Cardiac muscle cell (in vitro differentiated cells and primary cell): Measurements from ENCODE around the gene FAHD2B. TPM values are rescaled to one million over a fixed set of nuclear protein-coding genes. Genes with fewer than 3 reads are reported as not detected.
A peak's percentile ranks its signal among the peaks of the same experiment; 100 is the strongest.
"Not testable (repeated sequence)": the region's sequence is repeated elsewhere in the genome, so short reads cannot be mapped to it uniquely, and the experiment has no call there.

Experiments used
- DNase-seq, 2 donors: peaks; one replicate each; pipeline versions ENCODE4 v3.0.0 to v3.0.0-alpha.2; 2010 to 2017; ENCODE audit warnings: low read depth in 1 of 2, low spot score in 1 of 2
- H3K27ac ChIP-seq: fragments of 200-600 bp; sonication (generic); 2 replicates; pipeline ENCODE4 v1.5.1; 2016
- H3K27me3 ChIP-seq: fragments of 200-600 bp; sonication (generic); 2 replicates; pipeline ENCODE4 v1.6.0; 2016; ENCODE audit warnings: control low read depth
- H3K36me3 ChIP-seq: fragments of 200-600 bp; sonication (generic); 2 replicates; pipeline ENCODE4 v1.5.1; 2016; ENCODE audit warnings: control low read depth
- H3K4me1 ChIP-seq: fragments of 200-600 bp; sonication (generic); 2 replicates; pipeline ENCODE4 v1.8.1; 2017; ENCODE audit warnings: low read depth, mild to moderate bottlenecking, mixed run types
- H3K4me3 ChIP-seq: fragments of 200-600 bp; sonication (generic); 2 replicates; pipeline ENCODE4 v1.5.1; 2016; ENCODE audit warnings: mild to moderate bottlenecking
- H3K9me3 ChIP-seq: fragments of 200-600 bp; sonication (generic); 2 replicates; pipeline ENCODE4 v1.5.1; 2017; ENCODE audit warnings: low read depth, mild to moderate bottlenecking, control low read depth
- polyA plus RNA-seq: library from polyadenylated mRNA; unstranded; fragments of >200 nt; fragmentation: Nextera tagmentation; extraction: Ambion mirVana; gene quantifications from 2 replicates; pipeline ENCODE4 v1.2.1, GENCODE V29; 2016
- total RNA-seq: library from RNA; depleted of rRNA; stranded (reverse); fragments of >200 nt; gene quantifications from 2 replicates; pipeline ENCODE4 v1.2.3, GENCODE V29; 2016
- TF ChIP-seq, protein P1 (sequence below): IDR thresholded peaks from 2 replicates; pipeline ENCODE4 v1.5.1; 2012; ENCODE audit warnings: low read depth, mild to moderate bottlenecking, low read length

Gene FAHD2B, protein sequence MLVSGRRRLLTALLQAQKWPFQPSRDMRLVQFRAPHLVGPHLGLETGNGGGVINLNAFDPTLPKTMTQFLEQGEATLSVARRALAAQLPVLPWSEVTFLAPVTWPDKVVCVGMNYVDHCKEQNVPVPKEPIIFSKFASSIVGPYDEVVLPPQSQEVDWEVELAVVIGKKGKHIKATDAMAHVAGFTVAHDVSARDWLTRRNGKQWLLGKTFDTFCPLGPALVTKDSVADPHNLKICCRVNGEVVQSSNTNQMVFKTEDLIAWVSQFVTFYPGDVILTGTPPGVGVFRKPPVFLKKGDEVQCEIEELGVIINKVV
- 43.7 and 45.2 TPM in 2 replicates for total RNA-seq
- 64.2 and 97.1 TPM in 2 replicates for polyA plus RNA-seq

DNA sequence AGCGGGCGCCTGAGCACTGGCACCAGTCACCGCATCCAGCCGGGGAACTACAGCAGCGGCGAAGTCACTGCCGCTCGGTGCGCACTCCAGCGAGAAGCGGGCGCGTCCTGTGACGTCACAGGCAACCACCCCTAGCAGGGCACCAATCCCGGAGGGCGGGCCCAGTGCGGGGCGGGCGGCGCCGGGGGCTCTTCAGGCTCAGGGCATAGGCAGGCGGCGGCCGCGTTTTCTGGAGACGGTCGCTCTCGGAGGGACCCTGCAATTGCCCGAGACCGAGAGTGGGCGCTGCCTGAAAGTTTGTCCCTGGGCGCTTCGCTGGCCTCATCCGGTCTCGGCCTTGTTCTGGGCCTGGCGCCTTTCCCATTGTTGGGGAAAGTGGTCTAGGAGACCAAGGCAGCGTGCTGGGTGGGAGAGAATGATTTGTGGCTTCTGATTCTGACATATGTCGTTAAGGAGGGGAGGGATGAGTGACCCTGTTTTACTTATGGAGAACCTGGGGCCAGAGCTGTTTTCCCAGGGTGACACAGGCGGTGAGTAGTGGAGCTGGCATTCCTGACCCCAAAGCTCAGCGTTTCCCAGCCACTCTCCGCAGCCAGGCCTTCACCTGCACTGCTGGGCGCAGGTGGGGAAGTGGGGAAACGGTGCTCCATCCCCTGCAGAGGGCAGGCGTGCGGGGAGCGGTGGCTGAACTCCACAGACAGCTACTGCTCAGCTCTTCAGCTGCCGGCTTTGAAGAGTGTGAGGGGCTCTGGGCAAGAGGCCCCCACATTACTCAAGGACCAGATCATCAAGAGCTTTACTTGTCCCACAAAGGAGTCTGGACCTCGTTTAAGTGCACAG is at the start of gene FAHD2B:
FAHD2B (minus strand) TSS at position 111 of the 840 bp plus-strand sequence. CDS start 3,176 bp downstream, outside the sequence.
- H3K9me3 ChIP-seq, H3K27me3 ChIP-seq, H3K4me1 ChIP-seq, H3K27ac ChIP-seq, H3K36me3 ChIP-seq: not testable (repeated sequence)
- peak; percentile 74 to 90 for DNase-seq
- peak within 1 kb of the TSS; percentile 19 for H3K4me3 ChIP-seq

DNA sequence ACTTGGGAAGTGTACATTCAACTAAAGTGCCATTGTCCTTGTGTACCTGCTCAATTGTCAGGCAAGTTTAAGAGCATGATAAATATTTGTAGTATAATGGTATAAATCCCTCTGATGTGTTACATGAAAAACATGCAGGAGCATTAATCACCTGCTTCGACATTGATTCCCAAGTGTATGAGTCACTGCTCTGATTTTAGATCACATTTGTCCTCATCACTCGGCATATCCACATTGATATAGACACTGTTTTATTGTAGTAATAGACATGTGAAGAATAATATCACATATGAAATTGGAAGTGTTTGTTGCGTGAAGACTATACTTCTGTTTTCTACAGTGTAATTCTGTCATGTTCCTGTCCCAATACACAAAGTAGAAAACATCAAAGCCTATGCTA is 49.3 kb upstream of the FAHD2B start:
- not testable (repeated sequence) for H3K9me3 ChIP-seq, H3K4me3 ChIP-seq, H3K27ac ChIP-seq, H3K27me3 ChIP-seq, H3K4me1 ChIP-seq, DNase-seq
- H3K36me3 ChIP-seq = peaks cover 22% of the 10 kb centered on the region

DNA sequence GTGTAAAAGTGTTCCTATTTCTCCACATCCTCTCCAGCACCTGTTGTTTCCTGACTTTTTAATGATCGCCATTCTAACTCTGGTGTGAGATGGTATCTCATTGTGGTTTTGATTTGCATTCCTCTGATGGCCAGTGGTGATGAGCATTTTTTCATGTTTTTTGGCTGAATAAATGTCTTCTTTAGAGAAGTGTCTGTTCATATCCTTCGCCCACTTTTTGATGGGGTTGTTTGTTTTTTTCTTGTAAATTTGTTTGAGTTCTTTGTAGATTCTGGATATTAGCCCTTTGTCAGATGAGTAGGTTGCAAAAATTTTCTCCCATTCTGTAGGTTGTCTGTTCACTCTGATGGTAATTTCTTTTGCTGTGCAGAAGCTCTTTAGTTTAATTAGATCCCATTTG is 34.4 kb upstream of the FAHD2B start:
- not testable (repeated sequence) for H3K4me3 ChIP-seq, H3K27ac ChIP-seq, H3K36me3 ChIP-seq, H3K27me3 ChIP-seq, DNase-seq, H3K4me1 ChIP-seq, H3K9me3 ChIP-seq

DNA sequence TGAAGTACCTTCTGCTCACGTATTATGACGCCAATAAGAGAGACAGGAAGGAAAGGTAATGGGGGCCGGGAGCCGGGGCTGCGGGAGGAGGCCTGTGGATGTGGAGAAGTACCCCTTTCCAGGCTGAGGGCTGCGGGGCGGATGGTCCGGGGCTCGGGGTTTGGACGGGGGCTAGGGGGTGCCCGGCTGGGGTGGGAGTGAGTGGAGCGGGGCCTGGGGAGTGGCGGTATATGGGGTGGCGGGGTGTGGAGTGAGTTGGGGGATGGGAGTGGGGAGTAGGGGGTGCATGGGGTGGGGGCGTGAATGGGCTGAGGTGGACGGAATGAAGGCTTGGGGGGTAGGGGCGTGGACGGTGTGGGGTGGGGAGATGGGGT is 19.2 kb upstream of the FAHD2B start:
- not testable (repeated sequence) for H3K4me1 ChIP-seq, H3K36me3 ChIP-seq, DNase-seq, H3K9me3 ChIP-seq, H3K27me3 ChIP-seq
- Histone ChIP-seq H3K4me3 (peak overlapping the region; percentile 50), H3K27ac (peak overlapping the region; percentile 41)

DNA sequence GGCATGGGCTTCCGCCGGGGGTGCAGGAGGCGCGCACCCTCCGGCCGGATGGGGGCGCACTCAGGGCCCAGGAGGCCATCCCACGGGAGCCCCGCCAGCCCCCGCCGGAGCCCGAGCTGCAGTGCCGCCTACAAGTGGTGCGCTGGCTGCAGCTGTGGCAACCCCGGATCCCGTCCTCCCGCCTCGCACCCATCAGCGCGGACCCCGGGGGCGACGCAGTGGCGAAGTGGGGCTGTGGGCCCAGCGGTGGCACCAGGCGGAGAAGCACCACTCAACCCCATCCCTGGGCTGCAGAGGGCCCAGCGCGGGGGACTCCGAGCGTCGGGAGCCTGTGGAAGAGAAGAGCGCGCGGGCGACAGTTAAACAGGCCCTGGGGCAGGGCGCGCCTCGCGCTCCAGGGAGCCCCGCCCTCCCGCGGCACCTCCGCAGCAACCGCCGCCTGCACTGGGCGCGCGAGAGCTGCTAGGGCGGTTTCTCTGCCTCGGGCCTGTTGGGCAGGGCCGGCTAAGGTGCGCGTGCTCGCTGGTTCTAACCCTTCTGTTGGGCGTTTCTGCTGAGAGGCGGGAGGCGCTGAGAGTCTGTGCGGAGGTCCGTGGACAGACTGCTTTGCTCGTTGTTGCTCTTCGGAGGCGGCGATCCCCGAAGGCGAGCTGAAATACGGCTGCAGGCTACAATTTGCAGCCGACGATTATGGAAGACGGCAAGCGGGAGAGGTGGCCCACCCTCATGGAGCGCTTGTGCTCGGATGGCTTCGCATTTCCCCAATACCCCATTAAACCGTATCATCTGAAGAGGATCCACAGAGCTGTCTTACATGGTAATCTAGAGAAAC is 18.6 kb upstream of the FAHD2B start, which contains the start of gene ANKRD36:
ANKRD36 (plus strand) TSS at position 104 of the 832 bp plus-strand sequence; CDS start at position 691, 587 bp downstream.
- not testable (repeated sequence) for H3K4me1 ChIP-seq, H3K9me3 ChIP-seq, H3K27me3 ChIP-seq, H3K36me3 ChIP-seq
- TF ChIP-seq, protein P1, sequence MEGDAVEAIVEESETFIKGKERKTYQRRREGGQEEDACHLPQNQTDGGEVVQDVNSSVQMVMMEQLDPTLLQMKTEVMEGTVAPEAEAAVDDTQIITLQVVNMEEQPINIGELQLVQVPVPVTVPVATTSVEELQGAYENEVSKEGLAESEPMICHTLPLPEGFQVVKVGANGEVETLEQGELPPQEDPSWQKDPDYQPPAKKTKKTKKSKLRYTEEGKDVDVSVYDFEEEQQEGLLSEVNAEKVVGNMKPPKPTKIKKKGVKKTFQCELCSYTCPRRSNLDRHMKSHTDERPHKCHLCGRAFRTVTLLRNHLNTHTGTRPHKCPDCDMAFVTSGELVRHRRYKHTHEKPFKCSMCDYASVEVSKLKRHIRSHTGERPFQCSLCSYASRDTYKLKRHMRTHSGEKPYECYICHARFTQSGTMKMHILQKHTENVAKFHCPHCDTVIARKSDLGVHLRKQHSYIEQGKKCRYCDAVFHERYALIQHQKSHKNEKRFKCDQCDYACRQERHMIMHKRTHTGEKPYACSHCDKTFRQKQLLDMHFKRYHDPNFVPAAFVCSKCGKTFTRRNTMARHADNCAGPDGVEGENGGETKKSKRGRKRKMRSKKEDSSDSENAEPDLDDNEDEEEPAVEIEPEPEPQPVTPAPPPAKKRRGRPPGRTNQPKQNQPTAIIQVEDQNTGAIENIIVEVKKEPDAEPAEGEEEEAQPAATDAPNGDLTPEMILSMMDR = peak; percentile 44
- DNase-seq = peak; percentile 82 to 85
- peak within 1 kb of the TSS; percentile 41 for H3K27ac ChIP-seq
- H3K4me3 ChIP-seq = peak within 1 kb of the TSS; percentile 50

DNA sequence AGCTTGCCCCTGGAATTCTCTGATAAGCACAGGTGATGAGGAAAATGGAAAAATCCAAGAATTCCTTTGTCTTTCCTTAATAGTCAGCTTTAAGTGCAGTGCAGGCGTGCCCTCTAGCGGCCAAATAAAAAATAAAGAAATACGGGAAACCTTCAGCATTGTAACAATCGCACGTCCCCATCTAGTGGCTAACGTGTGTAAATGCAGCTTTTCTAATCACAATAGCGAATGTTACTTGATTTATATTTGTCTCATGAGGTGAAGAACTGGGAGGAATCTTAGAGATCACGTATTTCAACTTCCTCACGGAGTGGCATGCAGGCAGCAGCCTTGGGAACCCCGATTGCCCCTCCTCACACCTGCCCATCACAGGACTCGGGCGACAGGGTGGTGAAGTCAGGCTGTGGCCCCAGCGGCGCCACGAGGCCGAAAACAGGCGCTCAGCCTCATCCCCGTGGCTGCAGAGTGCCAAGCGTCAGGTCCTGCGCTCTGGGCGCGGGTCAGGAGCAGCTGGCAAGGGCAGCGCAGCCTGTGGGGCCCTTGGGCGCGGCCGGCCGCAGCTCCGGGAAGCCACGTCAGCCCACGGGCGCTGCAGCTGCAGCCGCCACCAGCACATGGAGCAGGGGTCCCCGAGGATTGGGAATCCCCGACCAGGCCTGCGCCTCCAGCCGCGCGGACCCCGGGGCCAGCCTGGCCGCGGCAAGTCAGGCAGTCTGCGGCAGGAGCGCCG is 17.8 kb upstream of the FAHD2B start:
- peak overlapping the region; percentile 20 for H3K27ac ChIP-seq
- TF ChIP-seq, protein P1 = peak; percentile 63
- DNase-seq = peak; percentile 44 to 49
- H3K36me3 ChIP-seq, H3K9me3 ChIP-seq, H3K4me1 ChIP-seq, H3K27me3 ChIP-seq: not testable (repeated sequence)
- peak overlapping the region; percentile 50 for H3K4me3 ChIP-seq

DNA sequence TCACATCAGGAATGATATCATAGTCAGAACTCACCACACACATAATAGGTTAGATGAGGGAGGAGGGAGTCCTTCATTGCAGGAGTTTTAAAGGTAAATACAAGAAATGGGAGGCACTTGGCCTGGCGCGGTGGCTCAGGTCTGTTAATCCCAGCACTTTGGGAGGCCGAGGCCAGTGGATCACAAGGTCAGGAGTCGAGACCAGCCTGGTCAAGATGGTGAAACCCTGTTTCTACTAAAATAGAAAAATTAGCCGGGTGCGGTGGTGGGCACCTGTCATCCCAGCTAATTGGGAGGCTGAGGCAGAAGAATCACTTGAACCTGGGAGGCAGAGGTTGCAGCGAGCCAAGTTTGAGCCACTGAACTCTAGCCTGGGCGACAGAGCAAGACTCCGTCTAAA is 16.6 kb upstream of the FAHD2B start:
- not testable (repeated sequence) for H3K27ac ChIP-seq, H3K9me3 ChIP-seq, DNase-seq, H3K4me1 ChIP-seq, H3K36me3 ChIP-seq, H3K4me3 ChIP-seq, H3K27me3 ChIP-seq

DNA sequence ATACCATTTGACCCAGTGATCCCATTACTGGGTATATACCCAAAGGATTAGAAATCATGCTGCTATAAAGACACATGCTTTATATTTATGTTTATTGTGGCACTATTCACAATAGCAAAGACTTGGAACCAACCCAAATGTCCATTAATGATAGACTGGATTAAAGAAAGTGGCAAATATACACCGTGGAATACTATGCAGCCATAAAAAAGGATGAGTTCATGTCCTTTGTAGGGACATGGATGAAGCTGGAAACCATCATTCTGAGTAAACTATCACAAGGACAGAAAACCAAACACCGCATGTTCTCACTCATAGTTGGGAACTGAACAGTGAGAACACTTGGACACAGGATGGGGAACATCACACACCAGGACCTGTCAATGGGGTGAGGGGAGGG is 12.2 kb upstream of the FAHD2B start:
- not testable (repeated sequence) for H3K4me3 ChIP-seq, H3K27ac ChIP-seq, DNase-seq, H3K9me3 ChIP-seq, H3K4me1 ChIP-seq, H3K36me3 ChIP-seq, H3K27me3 ChIP-seq

DNA sequence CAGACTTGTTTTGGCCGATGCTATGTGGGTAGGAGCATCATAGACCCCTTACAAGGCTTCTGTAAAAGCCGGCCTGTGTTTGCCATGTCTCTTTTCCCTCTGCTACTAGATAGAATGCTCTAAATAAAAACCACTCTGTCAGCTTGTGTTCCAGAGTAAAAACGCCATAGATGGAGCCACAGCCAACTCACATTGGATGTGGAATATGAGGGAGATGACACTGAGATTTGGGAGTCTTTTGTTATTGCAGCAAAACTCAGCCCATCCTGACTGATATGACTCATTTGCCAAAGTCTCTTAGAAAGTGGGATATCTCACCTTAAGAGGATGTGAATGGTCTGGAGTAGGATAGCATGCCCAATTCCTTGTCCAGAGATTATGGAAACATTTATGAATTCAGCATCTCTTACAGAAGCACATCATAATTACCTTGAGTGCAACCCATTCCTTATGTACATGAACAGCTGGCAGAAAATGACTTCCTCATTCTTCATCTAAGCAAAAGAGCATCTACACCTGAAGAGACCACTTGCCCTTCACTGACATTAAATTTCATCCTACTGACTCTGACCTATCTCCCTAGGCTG is 4.2 kb upstream of the FAHD2B start:
- H3K4me1 ChIP-seq, H3K27ac ChIP-seq, H3K4me3 ChIP-seq, DNase-seq, H3K9me3 ChIP-seq, H3K27me3 ChIP-seq, H3K36me3 ChIP-seq: not testable (repeated sequence)
